T-helper 1 cell (primary cell): ENCODE results near the gene TNFAIP8.
"Not testable (repeated sequence)": the region's sequence is repeated elsewhere in the genome, so short reads cannot be mapped to it uniquely, and the experiment has no call there.

Experiments used
- DNase-seq, 5 donors: peaks; one replicate each; pipeline ENCODE4 v3.0.0-alpha.2; 2012 to 2020

The TNFAIP8 gene

GRCh38 chr5:119397518-119398380, 41.9 kb downstream of the TNFAIP8 start:
- peak in 1 of 5 donors; percentile 69 for DNase-seq

- DNase-seq, result no peak
Measured at GRCh38 chr5:119398727-119399466, 43.1 kb downstream of the TNFAIP8 start.

- no peak for DNase-seq
Measured at GRCh38 chr5:119400245-119400644, 44.4 kb downstream of the TNFAIP8 start.

GRCh38 chr5:119402081-119402480, 46.3 kb downstream of the TNFAIP8 start:
- no peak for DNase-seq

DNA sequence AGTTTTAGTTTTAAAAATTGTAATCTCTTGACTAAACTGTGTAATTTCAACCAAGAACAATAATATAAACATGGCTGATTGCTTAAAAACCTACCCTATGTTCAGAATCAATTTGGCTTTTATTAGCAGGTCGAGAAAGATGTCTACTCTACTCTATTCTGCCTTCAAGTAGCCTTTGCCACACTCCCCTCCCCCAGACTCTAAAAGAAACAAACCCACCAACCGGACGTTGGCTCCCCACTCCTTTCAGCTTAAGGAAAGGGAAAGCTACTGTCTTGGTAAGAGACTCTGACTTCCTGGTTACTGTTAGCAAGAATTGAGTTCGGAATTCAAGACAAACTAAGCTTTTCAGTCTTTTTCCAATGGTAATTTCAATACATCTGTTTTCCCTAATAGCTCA, 46.7 kb downstream of the TNFAIP8 start:
- no peak for DNase-seq

GRCh38 chr5:119404033-119404432, 48.2 kb downstream of the TNFAIP8 start:
- no peak for DNase-seq

DNA sequence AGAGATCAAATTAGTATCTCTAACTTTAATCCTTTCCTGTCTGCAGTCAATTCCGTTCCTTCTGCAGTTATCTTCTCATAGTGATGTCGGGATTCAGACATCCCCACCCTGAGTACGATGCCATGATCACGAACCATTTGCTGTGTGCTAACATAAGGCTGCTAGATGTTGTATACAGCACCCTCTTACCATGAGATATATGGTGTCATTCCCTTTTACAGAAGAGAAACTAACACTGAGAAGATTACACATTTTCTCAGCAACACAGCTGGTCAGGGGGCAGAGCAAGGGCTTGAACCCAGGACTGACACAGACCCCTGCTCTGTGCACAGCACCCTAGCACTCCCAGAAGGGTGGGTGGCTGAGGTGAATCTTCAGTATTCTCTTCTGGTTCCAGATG, 49.6 kb downstream of the TNFAIP8 start:
- DNase-seq, result no peak

- no peak for DNase-seq
Measured at GRCh38 chr5:119406551-119407110, 50.8 kb downstream of the TNFAIP8 start.

DNA sequence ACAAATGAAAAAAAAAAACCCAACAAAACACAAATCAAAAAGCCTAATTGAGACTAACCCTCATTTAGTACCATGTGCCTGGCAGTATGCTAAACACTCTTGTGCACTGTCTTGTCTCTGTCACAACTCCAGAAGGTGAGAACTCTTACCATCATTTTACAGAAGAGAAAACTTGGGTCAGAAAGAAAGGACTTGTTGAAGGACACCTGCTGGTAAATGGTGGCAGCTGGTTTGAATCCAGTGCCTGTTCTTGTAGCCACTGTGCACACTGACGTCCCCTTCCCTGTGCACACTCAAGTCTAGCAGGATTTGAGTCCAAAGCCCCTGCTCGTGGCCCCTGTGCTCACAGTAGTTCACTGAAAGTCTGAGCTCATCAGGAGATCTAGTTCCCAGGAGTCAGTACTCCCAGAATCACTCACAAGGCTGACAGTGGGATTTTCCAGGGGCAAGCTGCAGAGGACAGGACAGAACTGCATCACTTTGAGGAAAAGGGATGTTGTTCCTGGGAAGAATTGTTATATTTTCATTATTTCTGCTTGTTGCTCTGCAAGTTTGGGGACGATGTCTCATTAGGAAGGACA, 53.5 kb downstream of the TNFAIP8 start:
- peak in 1 of 5 donors; percentile 56 for DNase-seq

DNA sequence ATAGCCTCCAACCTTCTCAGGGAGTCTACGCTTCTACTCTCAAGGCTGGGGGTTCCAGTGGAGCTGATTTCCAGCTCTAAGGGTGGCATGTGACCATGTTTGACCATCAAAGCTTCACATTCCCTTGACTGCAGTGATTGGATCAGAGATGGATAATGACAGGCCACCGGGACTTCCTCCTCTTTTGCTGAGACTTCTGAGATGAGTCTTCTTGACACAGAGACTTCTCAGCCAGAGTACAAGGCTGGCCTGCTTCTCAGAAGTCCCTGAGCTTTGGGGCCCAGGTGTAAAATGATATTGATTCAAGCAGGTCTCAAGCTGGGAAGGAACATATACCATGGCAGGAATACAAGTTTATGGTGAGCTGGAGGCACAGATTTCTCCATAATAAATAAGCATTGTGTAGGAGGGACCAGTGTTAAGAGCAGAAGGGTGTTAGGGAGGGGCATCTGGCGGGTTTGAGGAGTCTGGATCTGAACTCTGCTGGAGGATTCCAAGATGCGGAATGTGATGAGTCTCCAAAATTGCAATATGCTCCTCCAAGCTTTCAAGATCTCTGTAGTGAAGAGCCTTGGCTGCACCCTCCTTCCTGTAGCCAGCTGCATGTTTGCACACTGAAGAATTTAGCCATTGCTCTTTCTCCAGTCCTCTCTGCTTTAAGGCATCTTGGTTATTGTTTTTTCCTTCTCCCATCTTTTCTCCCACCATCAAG, 54.8 kb downstream of the TNFAIP8 start:
- DNase-seq, result peak in 1 of 5 donors; percentile 30

- DNase-seq, result peak in 4 of 5 donors; percentile 37 to 69 (median 47)
Measured at GRCh38 chr5:119411361-119412278, 55.8 kb downstream of the TNFAIP8 start.

GRCh38 chr5:119412279-119413227, 56.7 kb downstream of the TNFAIP8 start:
- no peak for DNase-seq

DNA sequence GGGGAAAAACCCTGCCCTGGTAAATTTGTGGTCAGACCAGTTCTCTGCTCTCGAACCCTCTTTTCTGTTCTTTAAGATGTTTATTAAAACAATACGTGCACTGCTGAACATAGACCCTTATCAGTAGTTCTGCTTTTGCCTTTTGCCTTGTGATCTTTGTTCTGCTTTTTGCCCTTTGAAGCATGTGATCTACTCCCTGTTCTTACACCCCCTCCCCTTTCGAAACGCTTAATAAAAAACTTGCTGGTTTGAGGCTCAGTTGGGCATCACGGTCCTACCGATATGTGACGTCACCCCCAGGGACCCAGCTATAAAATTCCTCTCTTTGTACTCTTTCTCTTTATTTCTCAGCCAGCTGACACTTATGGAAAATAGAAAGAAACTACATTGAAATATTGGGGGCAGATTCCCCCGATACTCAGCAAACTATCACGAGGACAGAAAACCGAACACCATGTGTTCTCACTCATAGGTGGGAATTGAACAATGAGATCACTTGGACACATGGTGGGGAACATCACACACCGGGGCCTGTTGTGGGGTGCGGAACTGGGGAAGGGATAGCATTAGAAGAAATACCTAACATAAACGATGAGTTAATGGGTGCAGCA, 58.4 kb downstream of the TNFAIP8 start:
- DNase-seq, result not testable (repeated sequence)

DNA sequence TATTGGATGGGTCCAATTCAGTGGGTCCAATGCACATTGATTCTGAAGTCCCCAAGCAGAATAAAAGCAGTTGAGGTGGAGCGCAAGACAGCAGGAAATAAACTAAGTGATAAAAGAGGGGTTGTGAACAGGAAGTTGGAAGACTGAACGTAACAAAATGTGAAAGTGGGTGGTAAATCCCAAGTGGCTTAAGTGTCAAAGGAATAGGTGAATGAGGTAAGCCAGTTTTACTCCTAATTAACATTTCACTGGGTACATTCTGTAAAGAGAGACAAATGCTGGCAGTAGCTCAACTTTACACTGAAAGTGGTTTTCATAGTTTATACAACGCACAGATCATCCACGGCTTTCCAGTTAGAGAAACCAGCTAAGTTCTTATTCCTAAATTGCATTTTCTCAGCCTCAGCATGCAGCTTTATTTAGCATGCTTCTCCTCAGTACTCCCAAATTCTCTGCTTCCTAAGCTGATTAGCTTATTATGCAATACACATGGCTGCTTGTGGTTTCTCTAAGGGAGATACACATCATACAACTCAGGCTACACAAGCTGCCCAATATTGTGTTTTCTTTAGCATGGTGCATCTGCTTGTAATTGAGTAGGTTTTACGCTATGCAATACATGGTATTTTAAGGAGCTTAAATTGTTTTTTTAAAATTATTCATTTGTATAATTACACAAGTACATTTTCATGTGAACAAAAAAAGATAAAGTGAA, 62.2 kb downstream of the TNFAIP8 start:
- no peak for DNase-seq

GRCh38 chr5:119418606-119419100, 62.8 kb downstream of the TNFAIP8 start:
- no peak for DNase-seq

DNA sequence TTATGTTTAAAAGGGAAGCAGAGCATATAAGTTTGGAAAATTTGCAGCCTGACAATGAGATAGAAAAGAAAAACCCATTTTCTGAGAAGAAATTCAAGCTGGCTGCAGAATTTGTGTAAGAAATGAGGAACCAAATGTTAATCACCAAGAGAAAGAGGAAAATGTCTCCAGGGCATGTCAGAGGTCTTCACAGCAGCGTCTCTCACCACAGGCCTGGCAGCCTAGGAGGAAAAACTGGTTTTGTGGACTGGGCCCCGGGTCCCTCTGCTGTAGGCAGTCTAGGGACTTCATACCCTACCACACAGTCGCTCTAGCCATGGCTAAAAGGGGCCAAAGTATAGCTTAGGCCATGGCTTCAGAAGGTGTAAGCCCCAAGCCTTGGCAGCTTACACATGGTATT, 64.3 kb downstream of the TNFAIP8 start:
- no peak for DNase-seq

GRCh38 chr5:119426057-119426456, 70.2 kb downstream of the TNFAIP8 start:
- no peak for DNase-seq

- no peak for DNase-seq
Measured at GRCh38 chr5:119427060-119427459, 71.2 kb downstream of the TNFAIP8 start.

DNA sequence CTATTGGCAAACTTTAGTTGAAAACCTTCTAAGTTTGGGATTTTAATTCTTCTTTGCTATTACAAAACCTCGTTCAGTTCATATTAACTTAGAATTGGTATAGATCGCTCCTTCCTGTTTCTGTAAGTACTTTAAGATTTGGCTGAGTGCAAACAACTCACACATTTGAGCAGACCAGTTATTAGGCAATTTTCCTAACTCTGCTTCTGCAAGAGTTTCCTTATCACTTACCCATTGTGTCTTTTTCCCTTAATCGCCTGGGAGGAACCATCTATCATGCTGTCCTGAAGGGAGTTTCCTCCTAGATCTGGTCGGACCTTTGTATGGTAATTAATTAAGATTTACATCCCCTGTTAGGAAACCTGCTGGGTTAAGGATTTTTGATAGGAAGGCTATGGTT, 71.8 kb downstream of the TNFAIP8 start:
- DNase-seq, result not testable (repeated sequence)
